ENCODE results near the gene CLHC1.

DNA sequence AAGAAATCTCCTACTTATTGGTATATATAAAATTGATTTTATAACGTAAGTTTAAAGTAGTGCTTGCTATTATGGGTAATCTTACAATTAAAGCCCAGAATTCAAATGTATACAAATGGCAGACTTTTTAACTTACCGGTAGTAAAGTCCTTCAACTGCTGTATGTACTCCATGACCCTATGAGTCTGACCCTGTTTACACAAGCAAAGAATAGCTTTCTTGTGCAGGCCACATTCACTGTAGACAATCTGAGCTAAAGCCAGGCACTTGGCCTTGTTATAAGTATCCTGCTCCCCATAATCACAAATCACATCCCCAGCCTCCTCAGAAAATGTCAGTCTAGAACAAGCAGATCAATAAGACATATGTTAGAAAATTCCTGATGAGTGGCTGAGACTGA lies 51.7 kb downstream of the CLHC1 start:
- TF ChIP-seq, protein P1, sequence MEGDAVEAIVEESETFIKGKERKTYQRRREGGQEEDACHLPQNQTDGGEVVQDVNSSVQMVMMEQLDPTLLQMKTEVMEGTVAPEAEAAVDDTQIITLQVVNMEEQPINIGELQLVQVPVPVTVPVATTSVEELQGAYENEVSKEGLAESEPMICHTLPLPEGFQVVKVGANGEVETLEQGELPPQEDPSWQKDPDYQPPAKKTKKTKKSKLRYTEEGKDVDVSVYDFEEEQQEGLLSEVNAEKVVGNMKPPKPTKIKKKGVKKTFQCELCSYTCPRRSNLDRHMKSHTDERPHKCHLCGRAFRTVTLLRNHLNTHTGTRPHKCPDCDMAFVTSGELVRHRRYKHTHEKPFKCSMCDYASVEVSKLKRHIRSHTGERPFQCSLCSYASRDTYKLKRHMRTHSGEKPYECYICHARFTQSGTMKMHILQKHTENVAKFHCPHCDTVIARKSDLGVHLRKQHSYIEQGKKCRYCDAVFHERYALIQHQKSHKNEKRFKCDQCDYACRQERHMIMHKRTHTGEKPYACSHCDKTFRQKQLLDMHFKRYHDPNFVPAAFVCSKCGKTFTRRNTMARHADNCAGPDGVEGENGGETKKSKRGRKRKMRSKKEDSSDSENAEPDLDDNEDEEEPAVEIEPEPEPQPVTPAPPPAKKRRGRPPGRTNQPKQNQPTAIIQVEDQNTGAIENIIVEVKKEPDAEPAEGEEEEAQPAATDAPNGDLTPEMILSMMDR (IDR thresholded peaks at IDR 0.05; ENCODE audit: borderline replicate concordance, extremely low read depth, low read length, poor library complexity, severe bottlenecking) = no peak
- no peak for TF ChIP-seq EZH2 (IDR thresholded peaks at IDR 0.05; ENCODE audit: borderline replicate concordance, low read depth, low read length, severe bottlenecking)

All from DND-41 (cell line).